ENCODE results near the gene LMLN.

GRCh38 chr3:197953881-197954280 is 6.1 kb upstream of the LMLN start:
- TF ChIP-seq EZH2 (IDR thresholded peaks at IDR 0.05; ENCODE audit: borderline replicate concordance, low read depth, low read length, poor library complexity, severe bottlenecking), result no peak
- TF ChIP-seq CTCF (conservative IDR thresholded peaks at IDR 0.05; ENCODE audit: low read depth, low read length), result no peak

Data from A673 (cell line).